ENCODE data around the gene PPP2R3A.
"Not testable (repeated sequence)": the region's sequence is repeated elsewhere in the genome, so short reads cannot be mapped to it uniquely, and the experiment has no call there.

PPP2R3A gene

DNA sequence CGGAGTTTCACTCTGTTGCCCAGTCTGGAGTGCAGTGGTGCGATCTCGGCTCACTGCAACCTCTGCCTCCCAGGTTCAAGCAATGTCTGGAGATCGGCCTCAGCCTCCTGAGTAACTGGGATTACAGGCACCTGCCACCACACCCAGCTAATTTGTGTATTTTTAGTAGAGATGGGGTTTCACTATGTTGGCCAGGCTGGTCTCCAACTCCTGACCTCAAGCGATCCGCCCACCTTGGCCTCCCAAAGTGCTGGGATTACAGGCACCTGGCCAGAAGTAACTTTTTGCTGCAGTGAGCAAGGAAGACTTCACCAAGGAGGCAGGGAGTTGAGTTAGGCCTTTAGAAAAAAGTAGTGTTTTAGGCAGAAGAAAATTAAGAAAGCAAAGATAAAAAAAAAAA is 226.7 kb downstream of the PPP2R3A start:
- Histone ChIP-seq H3K27ac (ENCODE audit: low read depth, low read length) (peak overlapping the region; percentile 38), H3K4me3 (ENCODE audit: low read depth in 1 of 2, low read length in 2 of 2) (peak overlapping the region; percentile 11 to 99), H3K4me1 (ENCODE audit: insufficient read depth, low read length) (peaks cover 46% of the 10 kb centered on the region)
- H3K36me3 ChIP-seq (ENCODE audit: insufficient read depth, low read length); H3K9ac ChIP-seq (ENCODE audit: low read length); H3K27me3 ChIP-seq (ENCODE audit: control insufficient read depth in 1 of 2, insufficient read depth in 2 of 2, low read length in 2 of 2); H3K9me3 ChIP-seq (ENCODE audit: low read length): not testable (repeated sequence)

- Histone ChIP-seq H3K4me1 (ENCODE audit: insufficient read depth, low read length) (peaks cover 46% of the 10 kb centered on the region), H3K4me3 (ENCODE audit: low read depth in 1 of 2, low read length in 2 of 2) (peak overlapping the region; percentile 11 to 99), H3K27ac (ENCODE audit: low read depth, low read length) (peak overlapping the region; percentile 38)
Measured at GRCh38 chr3:136192831-136193230, 227.3 kb downstream of the PPP2R3A start.

GRCh38 chr3:136193278-136194054 is 227.9 kb downstream of the PPP2R3A start:
- Histone ChIP-seq H3K36me3 (ENCODE audit: insufficient read depth, low read length) (no peaks in the 10 kb centered on the region), H3K27ac (ENCODE audit: low read depth, low read length) (peak overlapping the region; percentile 97), H3K9ac (ENCODE audit: low read length) (peak overlapping the region; percentile 95), H3K27me3 (ENCODE audit: control insufficient read depth in 1 of 2, insufficient read depth in 2 of 2, low read length in 2 of 2) (no peaks in the 10 kb centered on the region), H3K4me1 (ENCODE audit: insufficient read depth, low read length) (peaks cover 45% of the 10 kb centered on the region), H3K9me3 (ENCODE audit: low read length) (no peaks in the 10 kb centered on the region), H3K4me3 (ENCODE audit: low read depth in 1 of 2, low read length in 2 of 2) (peak overlapping the region; percentile 97 to 99)

More at GRCh38 chr3:136192831-136193230, 227.3 kb downstream of the PPP2R3A start:
- no peaks in the 10 kb centered on the region for H3K36me3 ChIP-seq (ENCODE audit: insufficient read depth, low read length)
- no peaks in the 10 kb centered on the region for H3K27me3 ChIP-seq (ENCODE audit: control insufficient read depth in 1 of 2, insufficient read depth in 2 of 2, low read length in 2 of 2)
- no peaks in the 10 kb centered on the region for H3K9me3 ChIP-seq (ENCODE audit: low read length)
- H3K9ac ChIP-seq (ENCODE audit: low read length): peak overlapping the region; percentile 95

DNA sequence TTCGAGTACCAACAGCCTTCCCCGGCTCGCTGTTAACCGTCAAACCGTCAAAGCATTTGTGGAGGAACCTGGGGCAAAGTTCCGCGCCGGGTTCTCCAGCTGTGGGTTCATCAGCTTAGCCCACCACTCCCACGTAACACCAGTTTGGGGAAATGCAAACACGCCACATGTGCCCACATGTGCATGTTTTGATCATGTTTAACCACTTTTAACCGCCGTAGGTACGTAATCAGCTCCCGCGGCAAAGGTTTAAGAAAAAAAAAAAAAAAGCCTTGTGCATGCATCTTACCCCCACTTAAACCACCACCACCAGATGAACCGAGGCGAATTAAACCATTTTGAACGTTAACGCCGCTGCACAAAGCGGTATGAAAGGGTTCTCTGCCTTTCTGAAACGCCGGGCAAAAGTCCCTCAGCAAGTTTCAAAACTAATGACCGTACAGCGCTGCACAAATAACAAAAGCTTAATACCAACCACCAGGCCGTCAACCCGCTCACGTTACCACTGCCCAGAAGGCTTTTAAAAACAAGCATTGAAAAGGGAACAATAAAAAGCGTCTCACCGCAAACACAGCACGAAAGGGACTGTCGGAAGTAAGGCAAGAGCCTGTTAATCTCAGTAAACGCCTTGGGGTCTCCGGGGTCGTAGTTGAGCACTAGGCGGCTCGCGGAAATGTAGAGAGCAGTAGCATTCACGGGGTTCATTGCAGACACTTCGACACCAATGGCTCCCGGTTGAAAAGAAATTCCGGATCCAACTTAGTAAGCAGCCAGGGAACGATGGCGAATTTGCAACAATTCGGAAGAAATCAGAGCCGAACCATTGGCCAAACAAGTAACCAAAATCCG is 229.1 kb downstream of the PPP2R3A start:
- peak overlapping the region; percentile 97 for H3K27ac ChIP-seq (ENCODE audit: low read depth, low read length)

DNA sequence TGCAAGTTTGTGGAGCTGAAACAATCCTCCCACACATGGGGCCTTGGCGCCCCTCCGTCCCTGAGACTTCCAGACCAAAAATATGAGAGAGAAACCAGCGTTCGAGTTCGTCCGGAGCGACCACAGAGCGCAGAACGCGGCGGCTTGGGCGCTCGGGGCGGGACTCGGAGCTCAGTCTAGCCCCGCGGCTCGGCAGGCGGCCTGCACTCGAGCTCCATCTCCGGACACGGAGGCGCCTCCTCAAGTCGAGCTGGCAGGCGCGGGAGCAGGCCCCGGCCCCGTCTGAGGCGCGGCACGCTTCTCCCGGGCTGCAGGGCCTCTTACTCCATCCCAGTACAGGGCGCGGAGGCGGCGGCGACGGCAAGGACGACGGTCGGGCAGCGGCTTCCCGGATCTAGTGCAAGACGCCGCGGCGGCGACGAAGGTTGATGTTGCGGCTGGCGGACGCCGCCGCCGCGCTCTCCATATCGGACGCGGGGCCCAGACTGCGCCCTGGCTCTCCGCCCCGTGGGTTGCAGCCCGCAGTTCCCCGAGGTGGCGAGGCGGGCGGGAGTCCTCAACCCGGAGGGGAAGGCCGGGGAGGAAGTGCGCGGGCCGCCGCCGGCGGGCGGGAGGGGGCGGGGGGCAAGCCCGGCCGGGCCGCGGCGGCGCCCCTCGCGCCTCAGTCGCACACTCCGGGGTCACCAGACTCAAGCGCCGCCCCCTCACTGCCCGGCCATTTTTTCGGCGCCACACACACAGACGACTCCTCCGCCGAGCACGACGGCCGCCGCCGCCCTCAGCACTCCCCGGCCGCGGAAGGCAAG is 229.9 kb downstream of the PPP2R3A start:
- Histone ChIP-seq H3K4me1 (ENCODE audit: insufficient read depth, low read length) (peaks cover 34% of the 10 kb centered on the region), H3K27me3 (ENCODE audit: control insufficient read depth in 1 of 2, insufficient read depth in 2 of 2, low read length in 2 of 2) (no peaks in the 10 kb centered on the region), H3K9ac (ENCODE audit: low read length) (peak overlapping the region; percentile 95), H3K4me3 (ENCODE audit: low read depth in 1 of 2, low read length in 2 of 2) (peak overlapping the region; percentile 97 to 99), H3K27ac (ENCODE audit: low read depth, low read length) (peak overlapping the region; percentile 99), H3K36me3 (ENCODE audit: insufficient read depth, low read length) (no peaks in the 10 kb centered on the region), H3K9me3 (ENCODE audit: low read length) (no peaks in the 10 kb centered on the region)

More for the DNA sequence above, 229.1 kb downstream of the PPP2R3A start:
- H3K27me3 ChIP-seq (ENCODE audit: control insufficient read depth in 1 of 2, insufficient read depth in 2 of 2, low read length in 2 of 2): no peaks in the 10 kb centered on the region
- peak overlapping the region; percentile 97 to 99 for H3K4me3 ChIP-seq (ENCODE audit: low read depth in 1 of 2, low read length in 2 of 2)
- H3K9ac ChIP-seq (ENCODE audit: low read length): peak overlapping the region; percentile 95
- H3K9me3 ChIP-seq (ENCODE audit: low read length): no peaks in the 10 kb centered on the region
- peaks cover 42% of the 10 kb centered on the region for H3K4me1 ChIP-seq (ENCODE audit: insufficient read depth, low read length)
- H3K36me3 ChIP-seq (ENCODE audit: insufficient read depth, low read length): no peaks in the 10 kb centered on the region

DNA sequence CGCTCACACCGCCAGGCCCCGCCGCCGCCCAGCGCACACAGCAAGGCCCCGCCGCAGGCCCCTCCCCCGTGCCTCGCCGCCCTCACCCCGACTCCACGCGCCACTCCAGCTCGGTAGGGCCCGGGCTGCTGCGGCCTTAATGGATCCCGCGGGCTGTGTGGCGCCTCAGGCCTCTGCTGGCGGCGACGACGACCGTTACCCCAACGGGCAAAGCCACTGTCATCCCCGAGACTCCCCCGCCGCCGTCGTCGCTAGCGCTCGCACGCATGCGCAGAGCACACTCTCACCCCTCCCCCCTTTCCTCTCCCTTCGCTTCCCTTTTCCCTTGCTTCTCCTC is 230.5 kb downstream of the PPP2R3A start, which contains the start of gene MSL2:
Gene MSL2 (minus strand): TSS at position 272 of the 337 bp plus-strand sequence. CDS start 1,222 bp downstream, outside the sequence.
- Histone ChIP-seq H3K27ac (ENCODE audit: low read depth, low read length) (peak within 1 kb of the TSS; percentile 99), H3K9ac (ENCODE audit: low read length) (peak within 1 kb of the TSS; percentile 95), H3K4me1 (ENCODE audit: insufficient read depth, low read length) (peaks cover 28% of the 10 kb centered on the region), H3K4me3 (ENCODE audit: low read depth in 1 of 2, low read length in 2 of 2) (peak within 1 kb of the TSS; percentile 97 to 99), H3K9me3 (ENCODE audit: low read length) (no peaks in the 10 kb centered on the region), H3K27me3 (ENCODE audit: control insufficient read depth in 1 of 2, insufficient read depth in 2 of 2, low read length in 2 of 2) (no peaks in the 10 kb centered on the region), H3K36me3 (ENCODE audit: insufficient read depth, low read length) (no peaks in the 10 kb centered on the region)

GRCh38 chr3:136196401-136197158 is 231.1 kb downstream of the PPP2R3A start:
- no peaks in the 10 kb centered on the region for H3K36me3 ChIP-seq (ENCODE audit: insufficient read depth, low read length)
- H3K27me3 ChIP-seq (ENCODE audit: control insufficient read depth in 1 of 2, insufficient read depth in 2 of 2, low read length in 2 of 2): no peaks in the 10 kb centered on the region
- no peaks in the 10 kb centered on the region for H3K9me3 ChIP-seq (ENCODE audit: low read length)
- H3K27ac ChIP-seq (ENCODE audit: low read depth, low read length): peak overlapping the region; percentile 99
- peak overlapping the region; percentile 76 to 99 for H3K4me3 ChIP-seq (ENCODE audit: low read depth in 1 of 2, low read length in 2 of 2)
- H3K9ac ChIP-seq (ENCODE audit: low read length): peak overlapping the region; percentile 40
- peaks cover 22% of the 10 kb centered on the region for H3K4me1 ChIP-seq (ENCODE audit: insufficient read depth, low read length)

GRCh38 chr3:136197159-136197793 is 231.7 kb downstream of the PPP2R3A start:
- Histone ChIP-seq H3K9me3 (ENCODE audit: low read length) (no peaks in the 10 kb centered on the region), H3K36me3 (ENCODE audit: insufficient read depth, low read length) (no peaks in the 10 kb centered on the region), H3K4me1 (ENCODE audit: insufficient read depth, low read length) (peaks cover 19% of the 10 kb centered on the region), H3K4me3 (ENCODE audit: low read depth in 1 of 2, low read length in 2 of 2) (peak overlapping the region; percentile 76 to 99), H3K27me3 (ENCODE audit: control insufficient read depth in 1 of 2, insufficient read depth in 2 of 2, low read length in 2 of 2) (no peaks in the 10 kb centered on the region), H3K9ac (ENCODE audit: low read length) (peak overlapping the region; percentile 40), H3K27ac (ENCODE audit: low read depth, low read length) (peak overlapping the region; percentile 99)
